Liver (tissue), 9 donors: ENCODE results near the gene INHBB. TPM values are rescaled to one million over a fixed set of nuclear protein-coding genes. Genes with fewer than 3 reads are reported as not detected.

ENCODE experiments used
- DNase-seq: peaks from one replicate; pipeline ENCODE4 v3.0.0-alpha.2; 2017; ENCODE audit warnings: low spot score
- H3K27ac ChIP-seq, 2 donors: one replicate each; pipeline ENCODE4 v1.7.0; 2013; ENCODE audit warnings: inconsistent platforms in 2 of 2, low read length in 2 of 2, control low read depth in 1 of 2, low read depth in 1 of 2, mild to moderate bottlenecking in 1 of 2
- H3K27me3 ChIP-seq, 4 donors: one replicate each; pipeline versions ENCODE4 v1.6.1 to v1.7.0; 2013; ENCODE audit warnings: low read length in 3 of 4, inconsistent platforms in 1 of 4, mild to moderate bottlenecking in 1 of 4, moderate library complexity in 1 of 4; ENCODE audit not compliant: control insufficient read depth in 4 of 4, insufficient read depth in 4 of 4
- H3K36me3 ChIP-seq, 4 donors: one replicate each; pipeline versions ENCODE4 v1.6.1 to v1.7.0; 2013; ENCODE audit warnings: low read length in 3 of 4, mild to moderate bottlenecking in 3 of 4, low read depth in 1 of 4, moderate library complexity in 1 of 4; ENCODE audit not compliant: control insufficient read depth in 4 of 4, insufficient read depth in 3 of 4
- H3K4me1 ChIP-seq, 4 donors: one replicate each; pipeline versions ENCODE4 v1.6.1 to v1.7.0; 2013; ENCODE audit warnings: low read length in 3 of 4, mild to moderate bottlenecking in 3 of 4, moderate library complexity in 1 of 4; ENCODE audit not compliant: control insufficient read depth in 4 of 4, insufficient read depth in 4 of 4
- H3K4me3 ChIP-seq, 3 donors: one replicate each; pipeline versions ENCODE4 v1.6.1 to v1.7.0; 2013; ENCODE audit warnings: low read length in 3 of 3, control low read depth in 1 of 3, low read depth in 1 of 3, mild to moderate bottlenecking in 1 of 3
- H3K9ac ChIP-seq, 2 donors: one replicate each; pipeline ENCODE4 v1.7.0; 2013; ENCODE audit warnings: low read length in 2 of 2, mild to moderate bottlenecking in 2 of 2, moderate library complexity in 2 of 2, control low read depth in 1 of 2, low read depth in 1 of 2
- H3K9me3 ChIP-seq, 4 donors: one replicate each; pipeline versions ENCODE4 v1.6.1 to v1.7.0; 2013; ENCODE audit warnings: low read length in 3 of 4; ENCODE audit not compliant: control insufficient read depth in 4 of 4
- ATF3 ChIP-seq: IDR thresholded peaks from 2 replicates; pipeline ENCODE4 v1.6.1; 2016; ENCODE audit warnings: antibody characterized with exemption
- EGR1 ChIP-seq, 2 donors: IDR thresholded peaks; 2 replicates each; pipeline ENCODE4 v1.6.1; 2016 to 2018; ENCODE audit warnings: antibody characterized with exemption in 2 of 2, low read depth in 2 of 2
- FOXA1 ChIP-seq: IDR thresholded peaks from 2 replicates; pipeline ENCODE4 v1.6.1; 2016; ENCODE audit warnings: antibody characterized with exemption
- FOXA2 ChIP-seq: IDR thresholded peaks from 2 replicates; pipeline ENCODE4 v1.6.1; 2016; ENCODE audit warnings: antibody characterized with exemption
- GABPA ChIP-seq, 2 donors: IDR thresholded peaks in 1 of 2; conservative IDR thresholded peaks in 1 of 2; 2 replicates each; pipeline ENCODE4 v1.6.1; 2016; ENCODE audit warnings: antibody characterized with exemption in 2 of 2, mild to moderate bottlenecking in 1 of 2, moderate library complexity in 1 of 2
- HNF4A ChIP-seq, 2 donors: conservative IDR thresholded peaks; 2 replicates each; pipeline ENCODE4 v1.6.1; 2016; ENCODE audit warnings: antibody characterized with exemption in 2 of 2, mild to moderate bottlenecking in 2 of 2
- HNF4G ChIP-seq: IDR thresholded peaks from 2 replicates; pipeline ENCODE4 v1.6.1; 2016; ENCODE audit warnings: antibody characterized with exemption
- JUND ChIP-seq, 2 donors: IDR thresholded peaks; 2 replicates each; pipeline ENCODE4 v1.6.1; 2016; ENCODE audit warnings: antibody characterized with exemption in 2 of 2
- NR2F2 ChIP-seq: IDR thresholded peaks from 2 replicates; pipeline ENCODE4 v1.6.1; 2016; ENCODE audit warnings: antibody characterized with exemption
- RAD21 ChIP-seq, 2 donors: IDR thresholded peaks; 2 replicates each; pipeline ENCODE4 v1.6.1; 2016; ENCODE audit warnings: antibody characterized with exemption in 2 of 2, mild to moderate bottlenecking in 2 of 2
- REST ChIP-seq: IDR thresholded peaks from 2 replicates; pipeline ENCODE4 v1.6.1; 2016; ENCODE audit warnings: antibody characterized with exemption, mild to moderate bottlenecking
- RXRA ChIP-seq, 2 donors: IDR thresholded peaks; 2 replicates each; pipeline ENCODE4 v1.6.1; 2017 to 2018; ENCODE audit warnings: antibody characterized with exemption in 2 of 2, mild to moderate bottlenecking in 1 of 2
- SP1 ChIP-seq: IDR thresholded peaks from 2 replicates; pipeline ENCODE4 v1.6.1; 2018; ENCODE audit warnings: antibody characterized with exemption, mild to moderate bottlenecking
- TAF1 ChIP-seq: conservative IDR thresholded peaks from 2 replicates; pipeline ENCODE4 v1.6.1; 2016; ENCODE audit warnings: antibody characterized with exemption, mild to moderate bottlenecking
- YY1 ChIP-seq: IDR thresholded peaks from 2 replicates; pipeline ENCODE4 v1.6.1; 2016; ENCODE audit warnings: antibody characterized with exemption, mild to moderate bottlenecking
- WGBS: extraction: QIAGEN DNeasy Blood & Tissue Kit; methylation state at CpG from one replicate; pipeline ENCODE4 v1.1.7; 2013; 5-methylcytosine and 5-hydroxymethylcytosine counted together
- polyA plus RNA-seq, 2 donors: library from polyadenylated mRNA; stranded (reverse) in 1 of 2; unstranded in 1 of 2; fragments of 200-250 nt in 1 of 2; fragments of >200 nt in 1 of 2; fragmentation: Nextera tagmentation in 1 of 2; extraction: Ambion mirVana in 1 of 2; gene quantifications; one replicate each; pipeline versions ENCODE4 v1.2.1 to v1.2.3, GENCODE V29; 2013 to 2015
- total RNA-seq, 2 donors: library from RNA; depleted of rRNA; stranded (reverse); fragments of >200 nt; gene quantifications; one replicate each; pipeline ENCODE4 v1.2.3, GENCODE V29; 2014
- donor health status: healthy.
- donor health status: healthy.
- donor health status: healthy.
- donor health status: healthy.
- donor health status: healthy.

The INHBB gene
- total and polyA plus RNA-seq, 4 donors = 0.36 to 7.4 (median 2.1) TPM

- Histone ChIP-seq H3K9me3 (peaks cover 0 to 1% (median 0%) of the 10 kb centered on the region in 4 donors), H3K4me1 (no peaks in the 10 kb centered on the region), H3K4me3 (no peak overlapping the region), H3K36me3 (no peaks in the 10 kb centered on the region), H3K27me3 (no peaks in the 10 kb centered on the region), H3K9ac (no peak overlapping the region), H3K27ac (no peak overlapping the region)
- DNase-seq = no peak
- WGBS = 93% methylated on average over 1 of the region's 1 CpG
- TF ChIP-seq NR2F2 = no peak
- TF ChIP-seq TAF1 = no peak
- no peak for TF ChIP-seq JUND (IDR thresholded peaks at IDR 0.05)
- no peak for TF ChIP-seq REST
- TF ChIP-seq SP1 = no peak
Observed at GRCh38 chr2:120334068-120334467, 11.9 kb upstream of the INHBB start.

- peaks cover 0 to 1% (median 0%) of the 10 kb centered on the region in 4 donors for H3K9me3 ChIP-seq
- TF ChIP-seq HNF4G (no peak), GABPA (IDR thresholded peaks at IDR 0.05 in 1 of 2, conservative IDR thresholded peaks at IDR 0.05 in 1 of 2) (no peak), YY1 (no peak), JUND (IDR thresholded peaks at IDR 0.05) (no peak), NR2F2 (no peak)
- no peaks in the 10 kb centered on the region for H3K4me1 ChIP-seq
- WGBS = 89% methylated on average over 8 of the region's 8 CpGs
- no peaks in the 10 kb centered on the region for H3K36me3 ChIP-seq
- H3K9ac ChIP-seq = no peak overlapping the region
- no peak for DNase-seq
- no peak overlapping the region for H3K4me3 ChIP-seq
- peaks cover 0 to 2% (median 0%) of the 10 kb centered on the region in 4 donors for H3K27me3 ChIP-seq
- H3K27ac ChIP-seq = no peak overlapping the region
Observed at GRCh38 chr2:120336749-120337148, 9.2 kb upstream of the INHBB start.

GRCh38 chr2:120338015-120338414 is 7.9 kb upstream of the INHBB start:
- 27% methylated on average over 1 of the region's 1 CpG for WGBS
- Histone ChIP-seq H3K27ac (no peak overlapping the region), H3K27me3 (peaks cover 0 to 3% (median 1%) of the 10 kb centered on the region in 4 donors), H3K4me3 (no peak overlapping the region), H3K9me3 (peaks cover 0 to 1% (median 0%) of the 10 kb centered on the region in 4 donors), H3K9ac (no peak overlapping the region), H3K36me3 (no peaks in the 10 kb centered on the region), H3K4me1 (peaks cover 0 to under 1% (median 0%) of the 10 kb centered on the region in 4 donors)
- DNase-seq = no peak
- TF ChIP-seq RAD21 (IDR thresholded peaks at IDR 0.05) (peak in 1 of 2 donors; percentile 19), RXRA (IDR thresholded peaks at IDR 0.05) (peak in 1 of 2 donors; percentile 43), HNF4A (conservative IDR thresholded peaks at IDR 0.05) (peak in 1 of 2 donors; percentile 13), GABPA (IDR thresholded peaks at IDR 0.05 in 1 of 2, conservative IDR thresholded peaks at IDR 0.05 in 1 of 2) (no peak)

GRCh38 chr2:120341977-120342376 is 4.0 kb upstream of the INHBB start:
- Histone ChIP-seq H3K4me1 (peaks cover 9 to 22% (median 14%) of the 10 kb centered on the region in 4 donors), H3K4me3 (no peak overlapping the region), H3K9ac (no peak overlapping the region), H3K36me3 (no peaks in the 10 kb centered on the region), H3K27ac (no peak overlapping the region), H3K27me3 (peaks cover 0 to 3% (median 1%) of the 10 kb centered on the region in 4 donors), H3K9me3 (no peaks in the 10 kb centered on the region)
- DNase-seq = no peak
- 64% methylated on average over 7 of the region's 7 CpGs for WGBS
- TF ChIP-seq REST (no peak), JUND (IDR thresholded peaks at IDR 0.05) (no peak), FOXA1 (no peak), EGR1 (IDR thresholded peaks at IDR 0.05; ENCODE audit: low read depth in 2 of 2) (no peak), FOXA2 (no peak), RAD21 (IDR thresholded peaks at IDR 0.05) (no peak), ATF3 (no peak), SP1 (no peak)
